RWPE1 (cell line): ENCODE results near the gene NKD1.

Experiments
- CTCF ChIA-PET: fragments of 350-600 bp; sonication (Branson Sonifier 250); formaldehyde crosslinking; extraction: SDS; loops from one replicate; lab custom pipeline; 2021; lab: Yijun Ruan, JAX
- POLR2A ChIA-PET: fragments of 400-600 bp; formaldehyde crosslinking; extraction: SDS; loops from one replicate; lab custom pipeline; 2020; ENCODE audit warnings: antibody characterized with exemption; ENCODE audit not compliant: low non-redundant PET; lab: Yijun Ruan, JAX
- DNase-seq: peaks from one replicate; pipeline ENCODE4 v3.0.0; 2012; ENCODE audit warnings: low spot score
- H3K27ac ChIP-seq: fragments of 450-650 bp; 2 replicates; pipeline ENCODE4 v1.5.1; 2017
- TF ChIP-seq, protein P1 (sequence below): fragments of 450-650 bp; conservative IDR thresholded peaks from 2 replicates; pipeline ENCODE4 v1.5.1; 2017; ENCODE audit warnings: low read depth, mild to moderate bottlenecking

The NKD1 gene

GRCh38 chr16:50547340-50548124, 664 bp upstream of the NKD1 start:
- no peak overlapping the region for H3K27ac ChIP-seq
- no peak for DNase-seq
- CTCF ChIA-PET: interaction anchor here (0.6 to 0.7 kb wide), 3 partner anchors 93 to 318 kb away, joined by 3 read pairs; no protein-coding TSS in a partner anchor
- POLR2A ChIA-PET: no interaction called here
- TF ChIP-seq, protein P1, sequence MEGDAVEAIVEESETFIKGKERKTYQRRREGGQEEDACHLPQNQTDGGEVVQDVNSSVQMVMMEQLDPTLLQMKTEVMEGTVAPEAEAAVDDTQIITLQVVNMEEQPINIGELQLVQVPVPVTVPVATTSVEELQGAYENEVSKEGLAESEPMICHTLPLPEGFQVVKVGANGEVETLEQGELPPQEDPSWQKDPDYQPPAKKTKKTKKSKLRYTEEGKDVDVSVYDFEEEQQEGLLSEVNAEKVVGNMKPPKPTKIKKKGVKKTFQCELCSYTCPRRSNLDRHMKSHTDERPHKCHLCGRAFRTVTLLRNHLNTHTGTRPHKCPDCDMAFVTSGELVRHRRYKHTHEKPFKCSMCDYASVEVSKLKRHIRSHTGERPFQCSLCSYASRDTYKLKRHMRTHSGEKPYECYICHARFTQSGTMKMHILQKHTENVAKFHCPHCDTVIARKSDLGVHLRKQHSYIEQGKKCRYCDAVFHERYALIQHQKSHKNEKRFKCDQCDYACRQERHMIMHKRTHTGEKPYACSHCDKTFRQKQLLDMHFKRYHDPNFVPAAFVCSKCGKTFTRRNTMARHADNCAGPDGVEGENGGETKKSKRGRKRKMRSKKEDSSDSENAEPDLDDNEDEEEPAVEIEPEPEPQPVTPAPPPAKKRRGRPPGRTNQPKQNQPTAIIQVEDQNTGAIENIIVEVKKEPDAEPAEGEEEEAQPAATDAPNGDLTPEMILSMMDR: peak; percentile 21; the same call in 1 of the 2 replicates

DNA sequence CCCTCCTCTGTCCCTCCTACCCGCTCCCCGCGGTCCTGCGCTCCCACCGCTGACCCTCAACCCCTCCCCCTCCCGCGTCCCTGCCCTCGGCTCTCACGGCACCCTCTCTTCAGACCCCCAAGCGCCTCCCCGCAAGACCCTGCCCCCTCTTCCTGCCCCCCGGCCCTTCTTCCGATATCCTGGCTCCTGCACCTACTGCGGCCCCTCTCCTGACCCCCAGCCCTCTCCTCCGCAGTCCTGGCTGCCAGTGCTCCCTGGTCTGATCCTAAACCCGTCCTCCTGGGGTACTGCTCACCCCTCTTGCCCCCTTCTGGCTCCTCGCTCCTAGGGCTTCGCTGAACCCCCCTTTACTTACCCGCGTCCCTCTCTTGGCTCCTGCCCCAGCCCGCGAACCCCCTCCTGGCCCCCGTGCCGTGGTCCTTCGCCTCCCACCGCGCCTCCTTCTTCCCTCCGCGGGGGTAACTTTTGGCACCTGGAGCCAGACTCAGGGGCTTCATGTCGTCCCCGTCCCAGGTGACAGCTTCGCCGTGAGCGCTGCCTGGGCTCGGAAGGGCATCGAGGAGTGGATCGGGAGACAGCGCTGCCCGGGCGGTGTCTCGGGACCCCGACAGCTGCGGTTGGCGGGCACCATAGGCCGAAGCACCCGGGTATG, 839 bp downstream of the NKD1 start:
- H3K27ac ChIP-seq: no peak overlapping the region
- TF ChIP-seq, protein P1: no peak
- ChIA-PET CTCF (no interaction called here), POLR2A (no interaction called here)
- no peak for DNase-seq

DNA sequence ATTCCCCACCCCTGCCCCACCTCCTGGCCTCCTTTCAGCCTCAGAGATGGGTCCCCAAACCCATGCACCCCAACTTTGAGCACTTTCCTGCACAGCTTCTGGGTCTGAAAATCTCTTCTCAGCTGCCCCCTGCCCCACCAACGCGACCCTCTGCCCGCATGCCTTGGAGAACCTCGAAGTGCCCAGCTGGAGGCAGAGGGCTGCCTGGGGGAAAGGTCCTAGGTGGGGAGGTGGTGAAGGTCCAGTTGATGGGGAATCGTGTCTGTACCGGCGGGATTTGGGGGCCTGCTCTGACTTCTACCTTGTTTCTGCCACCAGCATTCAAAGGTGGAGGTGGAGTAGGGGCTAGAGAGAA, 1.3 kb downstream of the NKD1 start:
- ChIA-PET POLR2A (no interaction called here), CTCF (interaction anchor here (0.6 kb wide), 1 partner anchor 145 kb away, joined by 3 read pairs; no protein-coding TSS in a partner anchor)
- TF ChIP-seq, protein P1: no peak
- no peak overlapping the region for H3K27ac ChIP-seq
- no peak for DNase-seq

- CTCF ChIA-PET: interaction anchor here (0.6 kb wide), 1 partner anchor 145 kb away, joined by 3 read pairs; no protein-coding TSS in a partner anchor
- TF ChIP-seq, protein P1: no peak
- POLR2A ChIA-PET: no interaction called here
- no peak for DNase-seq
- no peak overlapping the region for H3K27ac ChIP-seq
These were observed 1.8 kb downstream of the NKD1 start for GRCh38 chr16:50550035-50550434.

DNA sequence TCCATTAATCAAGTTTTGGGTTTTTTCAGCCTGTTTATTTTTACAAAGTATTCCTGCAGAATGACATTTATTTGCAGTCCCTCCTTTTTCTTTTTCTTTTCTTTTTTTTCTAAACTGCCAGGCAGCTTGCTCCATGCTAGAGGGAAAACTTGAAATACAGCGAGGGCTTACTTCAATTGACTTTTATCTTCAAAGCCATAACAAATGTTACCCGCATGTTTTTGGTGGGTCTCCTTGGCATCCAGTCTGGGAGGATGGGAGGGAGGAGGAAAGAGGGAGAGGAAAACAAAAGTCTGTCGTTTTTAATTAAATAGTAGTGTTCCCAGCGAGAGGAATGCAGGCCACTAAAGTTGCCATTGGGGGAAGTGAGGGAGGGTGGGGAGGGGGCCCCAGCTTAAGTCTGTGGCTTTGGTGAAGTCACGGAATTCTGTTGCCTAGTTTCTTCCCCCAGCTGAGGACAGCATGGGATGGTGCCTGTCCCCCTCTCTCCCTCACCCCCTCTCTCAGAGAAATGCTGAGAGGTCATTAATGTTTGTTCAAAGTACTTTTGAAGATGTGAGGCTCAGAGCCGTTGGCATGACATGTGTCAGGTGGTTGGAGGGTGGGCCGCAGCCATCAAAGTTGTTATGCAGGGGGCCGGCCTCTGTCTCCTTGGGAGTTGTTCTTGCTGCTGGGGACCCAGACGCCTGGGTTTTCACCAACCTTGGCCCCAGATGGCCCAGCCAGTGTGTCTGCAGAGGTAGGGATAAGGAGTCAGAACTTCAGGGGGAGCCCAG, 2.9 kb downstream of the NKD1 start:
- ChIA-PET POLR2A (no interaction called here), CTCF (no interaction called here)
- H3K27ac ChIP-seq: no peak overlapping the region
- DNase-seq: no peak
- TF ChIP-seq, protein P1: no peak

DNA sequence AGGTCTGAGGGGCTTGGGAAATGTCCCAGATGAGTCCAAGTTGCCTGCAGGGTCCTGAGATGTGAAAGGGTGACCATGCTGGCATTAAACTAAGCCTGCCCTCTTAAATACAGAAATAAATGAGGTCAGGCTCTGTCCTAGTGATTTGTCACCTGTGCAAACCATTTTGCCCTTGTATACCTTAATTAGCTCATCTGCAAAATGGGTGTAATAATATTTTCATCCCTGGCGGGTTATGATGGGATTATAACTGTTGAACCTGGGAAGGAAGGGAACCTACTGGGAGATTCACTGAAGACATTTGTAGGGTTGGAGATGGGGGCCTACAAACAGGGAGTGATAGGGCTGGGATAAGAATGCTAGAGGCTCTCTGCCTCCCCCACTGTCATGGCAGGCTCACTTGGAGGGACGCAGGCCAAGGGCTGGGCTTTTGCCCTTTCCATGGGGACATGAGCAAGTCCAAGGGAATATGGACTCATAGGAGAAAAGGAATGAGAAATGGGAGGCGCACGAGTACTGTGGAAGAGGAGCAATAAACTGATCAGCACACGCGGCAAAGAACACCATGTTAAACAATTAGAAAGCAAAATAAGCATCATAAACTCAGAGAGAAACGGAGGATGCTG, 4.4 kb downstream of the NKD1 start:
- no peak overlapping the region for H3K27ac ChIP-seq
- CTCF ChIA-PET: no interaction called here
- DNase-seq: no peak
- TF ChIP-seq, protein P1: no peak
- POLR2A ChIA-PET: no interaction called here
